Middle frontal gyrus (tissue), 1 donor: ENCODE measurements around the gene ADAM33.

ENCODE experiments used
- DNase-seq: peaks from one replicate; pipeline ENCODE4 v3.0.0-alpha.2; 2015; ENCODE audit warnings: low spot score; ENCODE audit errors: extremely low spot score

The ADAM33 gene

GRCh38 chr20:3648951-3649350 lies 32.9 kb downstream of the ADAM33 start:
- no peak for DNase-seq

GRCh38 chr20:3647473-3647872 lies 34.3 kb downstream of the ADAM33 start:
- DNase-seq = peak; percentile 20

DNA sequence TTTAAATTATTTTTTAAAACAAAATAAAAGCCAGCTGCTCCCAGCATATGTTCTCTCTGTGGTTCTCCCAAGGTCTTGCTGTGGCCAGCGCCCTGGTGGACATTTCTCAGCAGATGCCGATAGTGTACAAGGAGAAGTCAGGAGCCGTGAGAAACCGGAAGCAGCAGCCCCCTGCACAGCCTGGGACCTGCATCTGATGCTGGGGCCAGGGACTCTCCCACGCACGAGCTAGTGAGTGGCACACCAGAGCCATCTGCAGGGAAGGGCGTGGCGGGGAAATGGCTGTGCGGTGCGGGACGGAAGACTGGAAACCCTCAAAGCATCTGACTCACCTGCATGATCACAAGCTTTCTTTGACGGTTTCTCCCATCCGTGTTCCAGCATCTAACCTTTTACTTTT lies 35.2 kb downstream of the ADAM33 start:
- DNase-seq = no peak

GRCh38 chr20:3646067-3646440 lies 35.8 kb downstream of the ADAM33 start:
- no peak for DNase-seq

- DNase-seq = no peak
These were observed 36.3 kb downstream of the ADAM33 start for GRCh38 chr20:3645309-3646066.

DNA sequence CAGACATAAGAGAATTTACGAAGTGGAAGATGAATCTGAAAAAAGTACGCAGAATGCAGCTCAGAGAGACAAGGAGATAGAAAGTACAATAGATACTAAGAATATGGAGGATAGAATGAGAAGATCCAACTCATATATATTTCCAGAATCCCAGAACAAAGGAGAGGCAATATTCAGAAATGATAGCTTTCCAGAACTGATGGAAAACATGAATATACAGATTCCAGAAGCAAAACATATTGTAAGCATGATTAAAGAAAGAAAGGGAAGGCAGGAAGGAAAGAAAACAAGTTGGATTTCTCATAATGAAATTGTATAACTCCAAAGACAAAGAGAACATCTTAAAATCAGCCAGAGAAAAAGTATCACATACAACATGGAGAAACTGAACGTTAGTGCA lies 41.6 kb downstream of the ADAM33 start:
- no peak for DNase-seq

GRCh38 chr20:3635346-3635745 lies 46.5 kb downstream of the ADAM33 start:
- no peak for DNase-seq

DNA sequence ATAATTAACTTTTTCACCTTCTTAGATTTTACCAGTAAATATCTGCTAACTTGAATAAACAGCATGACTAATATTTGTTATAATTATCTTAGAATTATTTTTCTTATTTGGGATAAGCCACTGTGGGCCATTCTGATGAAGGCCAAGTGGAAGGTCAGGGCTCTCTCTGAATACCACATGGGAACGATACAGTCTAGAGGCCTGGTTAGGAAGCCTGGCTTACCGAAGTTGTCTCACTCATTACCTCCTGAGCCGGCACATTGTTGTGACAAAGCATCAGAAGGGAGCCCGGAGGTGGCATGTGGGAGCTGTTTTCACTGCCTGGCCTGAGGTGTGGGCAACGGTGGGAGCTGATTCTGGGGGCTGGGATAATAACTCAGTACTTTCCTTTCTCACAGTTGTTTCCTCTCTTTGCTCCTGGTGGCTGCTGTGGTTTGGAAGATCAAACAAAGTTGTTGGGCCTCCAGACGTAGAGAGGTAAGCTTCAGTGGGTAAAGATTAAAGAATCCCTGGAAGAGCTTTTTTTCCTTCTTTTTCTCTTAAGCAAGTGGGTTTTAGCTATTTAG lies 47.8 kb downstream of the ADAM33 start:
- no peak for DNase-seq

- DNase-seq = no peak
These were observed 49.4 kb downstream of the ADAM33 start for GRCh38 chr20:3632311-3633004.

GRCh38 chr20:3631534-3631933 lies 50.3 kb downstream of the ADAM33 start:
- no peak for DNase-seq

DNA sequence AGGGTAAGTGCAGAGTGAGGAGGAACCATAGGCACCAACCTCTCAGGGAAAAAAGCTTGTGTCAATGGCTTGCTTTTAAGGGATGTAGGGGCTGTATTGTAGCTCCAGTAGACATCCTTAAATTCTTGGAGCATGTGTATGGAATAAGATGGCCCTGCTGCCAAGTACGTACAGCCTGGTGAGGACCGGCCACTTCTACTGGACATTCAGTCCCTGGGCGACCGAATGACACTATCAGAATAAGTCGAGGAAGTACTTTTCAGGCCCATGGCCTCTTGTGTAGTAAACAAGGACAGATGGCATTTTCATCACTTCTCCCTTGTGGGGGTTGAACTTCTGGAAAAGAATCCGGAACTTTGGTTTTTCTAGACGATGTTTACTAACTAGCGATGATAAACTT lies 51.4 kb downstream of the ADAM33 start:
- DNase-seq = no peak

DNA sequence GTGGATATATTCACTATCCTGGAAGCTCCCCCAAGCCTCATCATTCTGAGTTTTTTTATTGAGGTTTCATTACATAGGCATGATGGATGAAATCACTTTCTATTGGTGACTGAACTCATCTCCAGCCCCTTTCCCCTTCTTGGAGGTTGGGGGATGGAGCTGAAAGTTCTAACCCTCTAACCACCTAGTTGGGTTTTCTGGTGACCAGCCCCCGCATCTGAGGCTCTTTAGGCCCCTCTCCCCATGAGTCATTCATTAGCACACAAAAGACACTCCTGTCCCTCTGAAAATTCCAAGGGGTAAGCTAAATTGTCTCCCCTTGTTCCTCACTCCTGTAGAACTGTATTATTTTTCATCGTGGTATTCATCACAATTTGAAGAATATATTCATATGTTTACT lies 51.9 kb downstream of the ADAM33 start:
- no peak for DNase-seq

DNA sequence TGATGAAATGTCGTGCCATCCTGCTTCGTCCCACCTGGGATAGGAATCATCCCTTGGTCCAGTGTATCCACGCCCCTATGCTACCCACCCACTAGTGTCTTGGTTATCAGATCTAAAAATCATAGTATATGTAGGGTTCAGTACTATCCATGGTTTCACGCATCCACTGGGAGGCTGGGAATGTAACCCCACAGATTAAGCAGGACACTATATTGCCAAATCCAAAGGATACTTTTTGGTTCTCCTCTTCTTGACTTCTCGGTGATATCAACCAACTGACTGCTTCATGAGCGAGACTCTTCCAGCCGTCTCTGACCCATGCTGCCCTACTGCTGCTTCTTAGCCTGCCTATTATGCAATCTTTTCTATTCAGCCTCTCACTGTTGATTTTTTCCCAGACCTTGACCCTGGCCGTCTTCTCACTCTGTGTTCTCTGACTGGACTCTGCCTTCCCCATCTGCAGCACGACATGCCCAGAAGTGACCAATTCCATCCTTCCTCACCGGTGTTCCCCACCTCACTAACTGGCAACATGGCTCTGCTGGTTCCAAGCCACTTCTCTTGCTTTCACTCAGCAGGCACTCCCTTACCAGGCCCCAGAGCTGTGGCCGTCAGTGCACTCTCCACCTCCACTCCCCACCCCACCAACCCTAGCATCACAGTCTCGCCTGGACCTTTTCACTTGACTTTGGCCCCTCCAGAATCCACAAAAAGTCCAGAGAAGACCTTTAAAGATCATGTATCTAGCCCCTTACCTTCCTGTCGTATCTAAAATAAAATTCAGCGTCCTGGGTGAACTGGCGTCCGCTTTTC lies 53.1 kb downstream of the ADAM33 start:
- no peak for DNase-seq

DNA sequence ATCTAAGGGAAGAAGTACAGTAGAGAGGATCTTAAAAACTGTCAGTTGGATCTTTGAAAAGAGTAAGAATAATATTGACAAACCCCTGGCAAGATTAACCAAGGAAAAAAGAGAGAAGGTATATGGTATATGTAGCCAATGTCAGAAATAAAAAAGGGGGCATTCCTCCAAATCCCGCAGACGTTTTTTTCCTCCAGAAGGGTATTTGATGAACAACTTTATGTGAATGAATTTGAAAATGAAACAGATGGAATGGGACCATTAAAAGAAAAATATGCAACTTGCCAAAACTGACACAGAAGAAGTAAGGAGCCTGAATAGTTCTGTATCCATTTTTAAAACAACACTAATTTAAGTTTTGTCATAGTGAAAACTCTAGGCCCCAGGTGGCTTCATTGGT lies 54.3 kb downstream of the ADAM33 start:
- DNase-seq = no peak

DNA sequence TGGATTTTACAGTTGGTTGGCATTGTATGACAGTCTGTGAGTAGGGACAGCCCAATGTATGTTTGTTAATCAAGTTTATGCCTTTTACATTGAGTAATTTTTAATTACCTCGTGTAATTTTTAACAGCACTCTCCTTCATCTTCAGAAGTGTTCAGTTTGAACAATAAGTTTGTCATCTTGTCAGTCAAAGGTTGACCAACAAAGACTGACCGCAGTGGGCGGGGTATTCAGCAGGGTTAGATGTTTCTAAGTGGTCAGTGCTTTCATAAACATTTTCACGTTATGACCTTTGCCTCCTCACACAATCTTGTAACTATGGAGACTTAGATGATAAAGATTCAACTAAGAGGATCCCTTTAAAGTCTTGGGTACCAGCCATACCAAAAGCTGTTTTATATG lies 59.4 kb downstream of the ADAM33 start:
- DNase-seq = no peak

- DNase-seq = no peak
These were observed 60.7 kb downstream of the ADAM33 start for GRCh38 chr20:3621111-3621510.
